Esophagus squamous epithelium (tissue), 5 donors: ENCODE results near the gene CADM1. TPM values are rescaled to one million over a fixed set of nuclear protein-coding genes. Genes with fewer than 3 reads are reported as not detected.

ENCODE experiments used
- DNase-seq: peaks from one replicate; lab custom pipeline; 2025; lab: John Stamatoyannopoulos, UW
- H3K27ac ChIP-seq, 4 donors: fragments of 200-600 bp; sonication (generic); one replicate each; pipeline ENCODE4 v1.5.1; 2016 to 2019; ENCODE audit warnings: mild to moderate bottlenecking in 1 of 4
- H3K27me3 ChIP-seq, 4 donors: fragments of 200-600 bp; sonication (generic); 1 replicate in 3 of 4; 2 replicates in 1 of 4; pipeline versions ENCODE4 v1.5.1 to v1.6.0; 2017 to 2021; ENCODE audit warnings: antibody characterized with exemption in 1 of 4
- H3K36me3 ChIP-seq, 3 donors: fragments of 200-600 bp; sonication (generic); one replicate each; pipeline ENCODE4 v1.5.1; 2016 to 2019
- H3K4me1 ChIP-seq, 3 donors: fragments of 200-600 bp; sonication (generic); one replicate each; pipeline ENCODE4 v1.5.1; 2017 to 2019
- H3K4me3 ChIP-seq, 4 donors: fragments of 200-600 bp; sonication (generic); 1 replicate in 3 of 4; 2 replicates in 1 of 4; pipeline ENCODE4 v1.5.1; 2016 to 2019; ENCODE audit warnings: mild to moderate bottlenecking in 2 of 4, moderate library complexity in 1 of 4
- H3K9me3 ChIP-seq, 3 donors: fragments of 200-600 bp; sonication (generic); one replicate each; pipeline ENCODE4 v1.5.1; 2016 to 2019
- POLR2A ChIP-seq, 4 donors: fragments of 450-650 bp; IDR thresholded peaks; one replicate each; pipeline ENCODE4 v1.6.1; 2017; ENCODE audit warnings: antibody characterized with exemption in 4 of 4, mild to moderate bottlenecking in 4 of 4, moderate library complexity in 3 of 4
- WGBS, 2 donors: methylation state at CpG; one replicate each; pipeline ENCODE4 v1.1.5; 2018; 5-methylcytosine and 5-hydroxymethylcytosine counted together
- intact Hi-C: fragments of 100-400 bp; cut with DNase I; formaldehyde crosslinking; loops from one replicate; pipeline ENCODE4 v1.15.0; 2022
- total RNA-seq, 4 donors: library from RNA; depleted of rRNA; stranded (reverse); fragments of >200 nt; gene quantifications; one replicate each; pipeline ENCODE4 v1.1.0, GENCODE V29; 2016
- TF ChIP-seq, protein P1 (sequence below), 6 experiments: fragments of 450-650 bp in 4 of 6; fragments of 200-600 bp in 2 of 6; sonication (generic) in 2 of 6; IDR thresholded peaks; one replicate each; pipeline ENCODE4 v1.5.1; 2016 to 2019; ENCODE audit warnings: antibody characterized with exemption in 6 of 6, mild to moderate bottlenecking in 4 of 6, moderate library complexity in 4 of 6
- donor health status: DM: yes; HTN: yes; CAD: no.

The CADM1 gene
- total RNA-seq, 4 donors from 2014 or later: 1.7 to 15.1 (median 8.3) TPM

GRCh38 chr11:115135936-115136335 lies 368.3 kb downstream of the CADM1 start:
- no peak overlapping the region for H3K4me3 ChIP-seq
- 20 to 65% methylated on average over 1 to 3 of the region's 3 CpGs for WGBS, 2 donors
- no peak for DNase-seq
- intact Hi-C loops: no loop called here
- no peak for TF ChIP-seq POLR2A (IDR thresholded peaks at IDR 0.05)
- TF ChIP-seq, protein P1, sequence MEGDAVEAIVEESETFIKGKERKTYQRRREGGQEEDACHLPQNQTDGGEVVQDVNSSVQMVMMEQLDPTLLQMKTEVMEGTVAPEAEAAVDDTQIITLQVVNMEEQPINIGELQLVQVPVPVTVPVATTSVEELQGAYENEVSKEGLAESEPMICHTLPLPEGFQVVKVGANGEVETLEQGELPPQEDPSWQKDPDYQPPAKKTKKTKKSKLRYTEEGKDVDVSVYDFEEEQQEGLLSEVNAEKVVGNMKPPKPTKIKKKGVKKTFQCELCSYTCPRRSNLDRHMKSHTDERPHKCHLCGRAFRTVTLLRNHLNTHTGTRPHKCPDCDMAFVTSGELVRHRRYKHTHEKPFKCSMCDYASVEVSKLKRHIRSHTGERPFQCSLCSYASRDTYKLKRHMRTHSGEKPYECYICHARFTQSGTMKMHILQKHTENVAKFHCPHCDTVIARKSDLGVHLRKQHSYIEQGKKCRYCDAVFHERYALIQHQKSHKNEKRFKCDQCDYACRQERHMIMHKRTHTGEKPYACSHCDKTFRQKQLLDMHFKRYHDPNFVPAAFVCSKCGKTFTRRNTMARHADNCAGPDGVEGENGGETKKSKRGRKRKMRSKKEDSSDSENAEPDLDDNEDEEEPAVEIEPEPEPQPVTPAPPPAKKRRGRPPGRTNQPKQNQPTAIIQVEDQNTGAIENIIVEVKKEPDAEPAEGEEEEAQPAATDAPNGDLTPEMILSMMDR (IDR thresholded peaks at IDR 0.05): no peak
- H3K4me1 ChIP-seq: no peaks in the 10 kb centered on the region
- H3K27ac ChIP-seq: no peak overlapping the region
- H3K27me3 ChIP-seq: peaks cover 0 to 7% (median 0%) of the 10 kb centered on the region in 4 donors
- H3K36me3 ChIP-seq: no peaks in the 10 kb centered on the region
- no peaks in the 10 kb centered on the region for H3K9me3 ChIP-seq

- Histone ChIP-seq H3K4me3 (no peak overlapping the region), H3K4me1 (no peaks in the 10 kb centered on the region), H3K27me3 (peaks cover 0 to 4% (median 0%) of the 10 kb centered on the region in 4 donors), H3K27ac (no peak overlapping the region), H3K36me3 (no peaks in the 10 kb centered on the region), H3K9me3 (no peaks in the 10 kb centered on the region)
- no peak for DNase-seq
- WGBS, 2 donors: 73 to 78% methylated on average over 7 of the region's 11 CpGs
- no peak for TF ChIP-seq POLR2A (IDR thresholded peaks at IDR 0.05)
- TF ChIP-seq, protein P1 (IDR thresholded peaks at IDR 0.05): no peak
- intact Hi-C loops: no loop called here
Measured at GRCh38 chr11:115134926-115135325, 369.3 kb downstream of the CADM1 start.

- H3K27me3 ChIP-seq: no peaks in the 10 kb centered on the region
- intact Hi-C loops: no loop called here
- no peak overlapping the region for H3K27ac ChIP-seq
- no peak for DNase-seq
- no peaks in the 10 kb centered on the region for H3K4me1 ChIP-seq
- no peaks in the 10 kb centered on the region for H3K9me3 ChIP-seq
- no peak for TF ChIP-seq POLR2A (IDR thresholded peaks at IDR 0.05)
- TF ChIP-seq, protein P1 (IDR thresholded peaks at IDR 0.05): no peak
- no peaks in the 10 kb centered on the region for H3K36me3 ChIP-seq
- no peak overlapping the region for H3K4me3 ChIP-seq
- WGBS, 2 donors: 83 to 90% methylated on average over 5 of the region's 5 CpGs
Measured at GRCh38 chr11:115133475-115134209, 370.6 kb downstream of the CADM1 start.

DNA sequence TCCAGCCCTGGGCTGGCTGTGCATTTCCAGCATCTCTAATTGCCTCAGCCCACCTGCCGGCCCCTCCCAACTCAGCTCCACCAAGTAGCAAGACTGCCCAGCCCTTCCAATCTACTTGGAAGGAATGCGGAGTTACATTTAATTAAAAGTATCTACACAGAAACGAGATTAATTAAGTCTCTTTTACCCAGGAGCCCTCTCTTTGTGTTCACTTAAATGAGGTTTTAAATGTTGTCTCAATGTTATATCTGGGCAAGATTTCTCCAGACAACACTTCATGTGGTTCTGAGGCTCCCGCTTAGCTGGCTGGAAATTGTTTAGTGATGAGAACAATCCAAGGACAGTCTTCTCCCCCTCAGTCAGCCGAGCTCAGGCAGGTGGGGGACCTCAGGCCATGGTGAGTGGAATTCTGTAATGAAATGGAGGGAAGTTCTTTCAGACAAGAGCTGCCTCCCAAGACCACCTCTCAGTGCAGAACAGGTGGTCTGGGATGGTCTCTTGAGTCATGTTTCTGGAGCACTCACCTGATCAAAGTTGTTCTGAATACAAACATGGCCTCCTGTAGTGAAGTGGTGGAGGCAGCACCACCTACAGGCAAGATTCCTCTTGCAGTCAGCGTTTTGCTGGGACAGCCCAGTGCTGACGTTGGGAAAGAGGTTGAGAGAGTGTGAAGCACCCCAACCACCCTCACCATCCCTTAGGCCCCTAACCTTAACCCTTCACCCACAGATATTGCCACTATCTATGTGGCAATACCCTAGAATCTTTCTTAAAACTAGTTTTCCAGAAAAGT lies 371.6 kb downstream of the CADM1 start:
- DNase-seq: no peak
- H3K9me3 ChIP-seq: no peaks in the 10 kb centered on the region
- no peaks in the 10 kb centered on the region for H3K4me1 ChIP-seq
- intact Hi-C loops: no loop called here
- no peaks in the 10 kb centered on the region for H3K27me3 ChIP-seq
- H3K36me3 ChIP-seq: no peaks in the 10 kb centered on the region
- WGBS, 2 donors: 67 to 78% methylated on average over 4 to 7 of the region's 7 CpGs
- TF ChIP-seq, protein P1 (IDR thresholded peaks at IDR 0.05): peak in 1 of 6 experiments; percentile 26
- TF ChIP-seq POLR2A (IDR thresholded peaks at IDR 0.05): no peak
- H3K27ac ChIP-seq: no peak overlapping the region
- H3K4me3 ChIP-seq: no peak overlapping the region
